Epithelial cell of esophagus (primary cell): ENCODE results near the gene PXDN.

Experiments
- DNase-seq: peaks from one replicate; pipeline ENCODE4 v3.0.0; 2010; ENCODE audit warnings: low read depth
- H3K4me3 ChIP-seq: 2 replicates; pipeline ENCODE4 v1.5.1; 2011; ENCODE audit warnings: mild to moderate bottlenecking, low read length, control low read depth
- CTCF ChIP-seq: IDR thresholded peaks from 2 replicates; pipeline ENCODE4 v1.5.1; 2011; ENCODE audit warnings: low read depth, mild to moderate bottlenecking, low read length, control low read depth, inconsistent platforms; ENCODE audit not compliant: insufficient read depth; ENCODE audit errors: missing control alignments

Gene PXDN

GRCh38 chr2:1652034-1652790, 92.1 kb downstream of the PXDN start:
- no peak for DNase-seq
- TF ChIP-seq CTCF: no peak
- H3K4me3 ChIP-seq: no peak overlapping the region

- H3K4me3 ChIP-seq: no peak overlapping the region
- TF ChIP-seq CTCF: no peak
- DNase-seq: no peak
Measured at GRCh38 chr2:1651121-1652033, 92.9 kb downstream of the PXDN start.

GRCh38 chr2:1650085-1650872, 94.0 kb downstream of the PXDN start:
- H3K4me3 ChIP-seq: no peak overlapping the region
- DNase-seq: no peak
- no peak for TF ChIP-seq CTCF

- TF ChIP-seq CTCF: no peak
- H3K4me3 ChIP-seq: no peak overlapping the region
- no peak for DNase-seq
Measured at GRCh38 chr2:1649103-1650084, 94.9 kb downstream of the PXDN start.

- no peak overlapping the region for H3K4me3 ChIP-seq
- no peak for DNase-seq
- no peak for TF ChIP-seq CTCF
Measured at GRCh38 chr2:1648241-1649102, 95.8 kb downstream of the PXDN start.
